AG09319 (cell line): Measurements from ENCODE around the gene PIEZO1.

Source experiments
- DNase-seq: peaks from one replicate; pipeline ENCODE4 v3.0.0-alpha.2; 2010; ENCODE audit warnings: low read depth; ENCODE audit errors: extremely low read depth
- TF ChIP-seq, protein P1 (sequence below): IDR thresholded peaks from 2 replicates; pipeline ENCODE4 v1.5.1; 2011; ENCODE audit warnings: low read depth, mild to moderate bottlenecking, inconsistent platforms, low read length, moderate library complexity

PIEZO1 gene

DNA sequence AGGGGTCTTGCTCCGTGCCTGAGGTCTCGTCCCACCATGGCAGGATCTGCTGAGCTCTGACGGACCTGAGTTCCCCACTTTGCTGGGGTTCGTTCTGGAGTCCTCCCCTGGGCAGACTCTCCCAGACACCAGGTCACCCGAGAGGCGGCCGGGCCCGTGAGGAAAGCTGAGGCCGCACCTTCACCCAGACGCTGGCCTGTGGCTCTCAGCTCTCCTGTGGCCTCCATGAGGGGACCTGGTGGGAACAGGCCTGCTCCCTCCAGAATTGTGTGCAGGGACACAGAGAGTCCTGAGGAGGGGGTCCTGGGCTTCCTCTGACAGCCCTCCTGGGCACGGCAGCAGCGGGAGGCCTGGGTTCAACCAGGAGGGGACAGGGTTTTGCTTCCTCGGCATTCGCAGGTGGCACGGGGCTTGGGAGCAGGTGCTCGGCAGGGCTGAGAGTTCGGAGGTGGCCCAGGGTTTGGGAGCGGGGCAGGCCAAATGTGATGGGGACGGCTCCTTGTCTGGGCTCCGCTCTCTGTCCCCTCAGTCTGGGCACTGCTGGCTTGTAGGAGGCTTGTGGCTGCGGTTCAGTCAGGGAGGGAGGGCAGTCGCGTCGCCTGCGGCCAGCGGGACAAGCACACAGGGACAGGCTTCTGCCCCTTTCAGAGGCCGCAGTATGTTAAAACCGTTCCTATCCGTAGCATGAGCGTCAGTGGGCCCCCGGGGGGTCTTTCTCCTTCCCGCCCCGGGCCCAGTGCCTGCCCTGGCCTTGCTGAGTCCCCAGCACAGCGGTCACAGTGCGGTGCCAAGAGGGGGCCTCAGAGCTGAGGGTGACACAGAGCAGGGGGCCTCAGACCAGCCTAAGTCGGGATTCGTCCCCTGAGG, 90.6 kb downstream of the PIEZO1 start:
- no peak for DNase-seq
- TF ChIP-seq, protein P1, sequence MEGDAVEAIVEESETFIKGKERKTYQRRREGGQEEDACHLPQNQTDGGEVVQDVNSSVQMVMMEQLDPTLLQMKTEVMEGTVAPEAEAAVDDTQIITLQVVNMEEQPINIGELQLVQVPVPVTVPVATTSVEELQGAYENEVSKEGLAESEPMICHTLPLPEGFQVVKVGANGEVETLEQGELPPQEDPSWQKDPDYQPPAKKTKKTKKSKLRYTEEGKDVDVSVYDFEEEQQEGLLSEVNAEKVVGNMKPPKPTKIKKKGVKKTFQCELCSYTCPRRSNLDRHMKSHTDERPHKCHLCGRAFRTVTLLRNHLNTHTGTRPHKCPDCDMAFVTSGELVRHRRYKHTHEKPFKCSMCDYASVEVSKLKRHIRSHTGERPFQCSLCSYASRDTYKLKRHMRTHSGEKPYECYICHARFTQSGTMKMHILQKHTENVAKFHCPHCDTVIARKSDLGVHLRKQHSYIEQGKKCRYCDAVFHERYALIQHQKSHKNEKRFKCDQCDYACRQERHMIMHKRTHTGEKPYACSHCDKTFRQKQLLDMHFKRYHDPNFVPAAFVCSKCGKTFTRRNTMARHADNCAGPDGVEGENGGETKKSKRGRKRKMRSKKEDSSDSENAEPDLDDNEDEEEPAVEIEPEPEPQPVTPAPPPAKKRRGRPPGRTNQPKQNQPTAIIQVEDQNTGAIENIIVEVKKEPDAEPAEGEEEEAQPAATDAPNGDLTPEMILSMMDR, result no peak

GRCh38 chr16:88693420-88694177, 91.4 kb downstream of the PIEZO1 start:
- TF ChIP-seq, protein P1, result no peak
- DNase-seq, result no peak

DNA sequence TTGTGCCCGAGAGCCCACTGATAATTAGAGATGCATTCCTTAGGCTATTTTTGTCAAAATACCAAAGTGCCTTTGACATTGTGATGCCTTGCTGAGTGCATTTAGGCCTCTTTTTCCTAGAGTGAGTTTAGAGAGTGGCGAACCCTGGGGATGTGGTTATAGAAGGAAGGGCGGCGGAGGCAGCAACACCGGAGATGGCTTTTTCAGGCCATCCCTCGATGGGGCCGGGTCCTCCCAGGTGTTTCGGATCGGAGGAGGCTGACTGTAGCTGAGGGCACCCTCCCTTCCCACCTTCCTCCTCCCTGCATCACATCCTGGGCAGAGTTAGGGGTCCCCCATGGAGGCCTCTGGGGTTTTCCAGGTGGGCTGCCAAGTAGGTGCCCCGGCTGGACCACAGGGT, 92.2 kb downstream of the PIEZO1 start:
- no peak for DNase-seq
- TF ChIP-seq, protein P1, result no peak

- no peak for DNase-seq
- TF ChIP-seq, protein P1, result no peak
These were observed 93.0 kb downstream of the PIEZO1 start for GRCh38 chr16:88691924-88692560.

DNA sequence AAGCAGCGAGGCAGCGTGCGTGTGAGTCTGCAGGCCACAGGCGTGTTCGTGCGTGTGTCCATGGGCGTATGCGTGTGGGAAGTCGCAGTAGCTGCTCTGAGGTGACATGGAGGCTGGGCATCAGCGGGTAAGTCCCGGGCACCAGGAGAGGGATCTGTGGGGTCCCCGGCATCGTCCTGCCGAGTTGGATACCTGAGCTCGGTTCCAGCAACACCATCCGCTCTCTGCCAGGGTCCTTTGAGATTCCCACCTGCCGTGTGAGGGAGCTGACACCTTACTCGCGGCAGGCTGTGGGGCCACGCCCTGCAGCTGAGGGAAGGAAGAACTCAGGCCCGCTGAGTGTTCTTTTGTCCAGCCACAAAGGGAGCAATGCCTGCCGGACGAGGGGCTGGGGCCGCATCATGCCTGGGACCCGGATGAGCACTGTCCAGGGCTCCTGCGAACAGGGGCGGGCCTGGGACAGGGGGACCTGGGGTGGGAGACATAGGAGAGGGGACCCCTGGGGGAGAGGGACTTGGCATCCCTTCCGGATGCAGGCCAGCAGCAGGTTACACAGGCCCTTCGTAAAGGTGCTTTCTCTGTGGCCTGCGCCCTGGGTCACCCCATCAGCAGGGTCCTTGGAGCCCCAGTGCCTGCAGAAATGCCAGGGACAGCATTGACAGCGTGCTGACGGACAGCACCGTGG, 93.7 kb downstream of the PIEZO1 start:
- no peak for DNase-seq
- TF ChIP-seq, protein P1, result no peak

DNA sequence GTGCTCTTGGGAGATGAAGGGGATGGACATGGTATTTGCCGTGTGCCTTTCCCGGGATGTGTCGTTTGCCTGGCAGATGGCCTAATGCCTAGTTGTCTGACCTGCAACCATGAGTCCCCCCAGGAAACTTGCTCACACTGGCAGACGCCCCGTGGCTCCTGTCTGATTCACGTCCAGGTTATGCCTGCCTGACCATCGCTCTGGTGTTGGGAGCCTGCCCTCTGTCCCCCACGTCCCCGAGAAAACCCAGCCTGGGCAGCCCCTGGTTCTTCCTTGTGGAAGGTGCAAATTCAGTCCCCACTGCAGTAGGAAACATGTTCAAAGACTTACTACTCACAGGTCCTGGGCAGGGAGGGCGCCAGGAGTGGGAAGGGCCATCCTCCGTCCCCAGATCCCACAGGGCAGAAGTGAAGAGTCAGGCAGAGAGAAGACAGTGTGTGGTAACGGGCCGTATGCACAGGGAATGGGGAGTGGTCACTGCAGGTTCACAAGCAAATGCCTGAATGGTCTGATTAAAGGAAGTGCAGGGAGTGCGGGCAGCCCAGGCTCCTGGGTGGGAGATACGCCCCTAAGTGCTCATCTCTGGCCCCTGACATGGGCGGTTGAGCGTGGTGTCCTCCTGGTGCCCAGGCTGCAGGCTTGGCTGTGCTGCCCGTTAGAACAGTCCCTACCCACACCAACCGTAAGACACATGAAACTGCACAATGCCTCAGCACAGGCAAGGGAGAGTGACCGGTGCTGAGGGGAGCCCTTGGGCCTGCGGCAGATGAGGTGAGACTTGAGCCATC, 94.5 kb downstream of the PIEZO1 start:
- DNase-seq, result no peak
- TF ChIP-seq, protein P1, result no peak
